HG02970 (cell line): ENCODE measurements around the gene NFIX.
A peak's percentile ranks its signal among the peaks of the same experiment; 100 is the strongest.

Experiments used
- ATAC-seq: cut with Tn5 transposase; IDR thresholded peaks from one replicate; pipeline ENCODE4 v1.9.1; 2021; ENCODE audit warnings: mild to moderate bottlenecking, moderate library complexity, moderate number of reproducible peaks; ENCODE audit not compliant: unreplicated experiment, low FRiP score

The NFIX gene

GRCh38 chr19:13053238-13053637, 58.0 kb downstream of the NFIX start:
- no peak for ATAC-seq

- no peak for ATAC-seq
Measured at GRCh38 chr19:13053761-13054625, 58.7 kb downstream of the NFIX start.

GRCh38 chr19:13054626-13055212, 59.4 kb downstream of the NFIX start:
- ATAC-seq: no peak

DNA sequence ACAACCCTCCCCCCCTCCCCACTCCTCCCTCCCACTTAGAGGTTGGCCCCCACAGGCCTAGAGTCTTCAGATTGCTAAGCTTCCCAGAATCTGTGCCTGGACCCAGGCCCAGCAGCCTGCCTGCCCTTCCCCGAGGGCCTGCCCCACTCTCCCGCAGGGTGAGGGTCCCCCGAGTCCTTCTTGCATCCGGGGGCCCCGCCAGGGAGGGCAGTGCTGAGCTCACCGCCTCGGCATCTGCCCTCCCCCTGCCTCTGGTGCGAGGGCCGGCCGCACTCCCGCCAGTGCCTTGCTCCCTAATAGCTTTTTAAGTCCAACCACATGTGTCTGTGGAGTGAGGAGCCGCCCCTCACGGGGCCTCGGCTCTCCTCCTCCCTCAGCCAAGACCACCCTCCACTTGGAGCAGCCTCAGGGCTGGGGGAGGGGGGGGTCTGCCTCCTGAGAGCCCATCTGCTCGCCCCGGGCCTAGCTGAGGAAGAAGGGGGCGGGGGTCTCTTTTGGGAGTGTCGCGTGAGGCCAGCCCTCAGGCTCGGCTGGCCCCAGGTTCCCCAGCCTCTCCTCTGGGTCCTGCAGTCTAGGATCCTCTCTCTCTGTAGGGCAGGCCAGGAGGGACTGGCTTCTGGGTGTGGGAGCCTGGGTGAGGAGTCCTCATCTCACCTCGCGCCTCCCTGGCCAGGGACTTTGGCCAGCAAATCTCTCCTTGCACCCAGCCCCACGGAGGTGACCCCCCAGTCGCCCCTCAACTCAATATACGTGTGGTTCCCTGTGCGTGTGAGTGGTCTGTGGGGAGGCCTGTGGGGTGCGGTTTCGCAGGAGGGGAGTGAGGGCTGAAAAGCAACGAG, 60.2 kb downstream of the NFIX start:
- no peak for ATAC-seq

DNA sequence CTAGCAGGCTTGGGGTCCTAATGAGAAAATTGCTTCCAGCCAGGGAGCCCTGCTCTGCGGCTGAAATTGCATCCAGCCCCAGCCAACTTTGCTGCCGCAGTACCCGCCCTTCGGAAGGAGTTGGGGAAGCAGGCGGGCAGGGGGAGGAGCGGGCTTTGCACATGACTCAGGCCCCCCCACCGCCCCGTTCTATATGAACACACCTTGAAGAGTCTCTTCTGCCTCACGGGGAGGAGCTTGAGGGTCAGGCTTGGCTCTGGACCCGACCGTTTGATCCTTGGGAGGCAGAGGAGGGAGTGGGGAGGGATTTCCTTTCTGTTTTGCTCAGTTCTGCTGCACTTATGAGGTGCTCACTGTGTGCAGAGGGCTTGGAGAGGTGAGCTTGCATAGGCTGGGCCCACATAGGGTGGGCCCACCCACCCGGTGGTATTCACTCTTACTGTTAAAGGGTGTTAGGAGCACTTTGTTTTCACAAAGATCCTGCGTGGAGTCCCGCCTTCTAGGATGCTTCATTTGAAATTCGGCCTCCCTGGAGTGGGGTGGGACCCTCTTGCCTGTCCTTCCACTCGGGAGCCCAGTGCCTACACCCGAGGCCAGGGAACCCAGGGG, 60.9 kb downstream of the NFIX start:
- no peak for ATAC-seq

DNA sequence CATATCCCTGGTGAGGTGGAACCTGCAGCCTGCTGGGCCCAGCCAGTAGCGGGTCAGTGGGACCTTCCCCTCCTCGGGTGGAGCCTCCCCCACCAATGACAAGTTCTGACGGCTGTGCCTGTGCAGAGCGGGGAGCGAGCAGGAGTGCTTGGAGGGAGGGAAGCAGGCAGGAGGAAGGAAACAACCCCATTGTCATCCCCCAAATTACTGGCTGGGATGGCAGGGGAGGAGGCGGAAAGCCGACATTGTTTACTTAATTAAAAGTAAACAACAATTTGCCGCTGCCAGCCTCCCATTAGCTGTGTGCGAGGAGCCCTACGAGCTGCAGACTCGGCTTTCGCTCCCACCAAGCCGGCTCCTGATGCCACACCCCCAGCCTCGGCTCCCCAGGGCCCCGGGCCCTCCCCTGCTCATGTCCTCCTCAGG, 61.9 kb downstream of the NFIX start:
- ATAC-seq: no peak

DNA sequence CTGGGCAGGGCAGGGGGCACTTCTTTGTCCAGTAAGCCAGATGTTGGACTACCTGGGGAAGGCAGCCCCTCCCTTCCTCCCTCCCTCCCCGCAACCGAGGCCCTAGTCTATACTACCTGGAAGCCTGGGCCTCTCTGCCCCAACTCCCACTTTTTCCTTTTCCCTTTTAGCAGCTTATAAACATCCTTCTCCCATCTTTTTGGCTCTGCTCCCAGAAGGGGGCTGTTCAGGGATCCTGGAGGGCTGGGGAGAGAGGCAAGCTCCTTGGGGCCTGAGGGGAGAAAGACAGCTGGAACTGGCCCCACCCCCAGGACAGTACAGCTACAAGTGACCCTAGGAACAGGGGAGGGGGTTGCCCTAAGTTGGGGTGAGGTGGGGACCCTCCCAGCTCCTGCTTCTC, 62.5 kb downstream of the NFIX start:
- ATAC-seq: no peak

- no peak for ATAC-seq
Measured at GRCh38 chr19:13058951-13059660, 63.8 kb downstream of the NFIX start.

DNA sequence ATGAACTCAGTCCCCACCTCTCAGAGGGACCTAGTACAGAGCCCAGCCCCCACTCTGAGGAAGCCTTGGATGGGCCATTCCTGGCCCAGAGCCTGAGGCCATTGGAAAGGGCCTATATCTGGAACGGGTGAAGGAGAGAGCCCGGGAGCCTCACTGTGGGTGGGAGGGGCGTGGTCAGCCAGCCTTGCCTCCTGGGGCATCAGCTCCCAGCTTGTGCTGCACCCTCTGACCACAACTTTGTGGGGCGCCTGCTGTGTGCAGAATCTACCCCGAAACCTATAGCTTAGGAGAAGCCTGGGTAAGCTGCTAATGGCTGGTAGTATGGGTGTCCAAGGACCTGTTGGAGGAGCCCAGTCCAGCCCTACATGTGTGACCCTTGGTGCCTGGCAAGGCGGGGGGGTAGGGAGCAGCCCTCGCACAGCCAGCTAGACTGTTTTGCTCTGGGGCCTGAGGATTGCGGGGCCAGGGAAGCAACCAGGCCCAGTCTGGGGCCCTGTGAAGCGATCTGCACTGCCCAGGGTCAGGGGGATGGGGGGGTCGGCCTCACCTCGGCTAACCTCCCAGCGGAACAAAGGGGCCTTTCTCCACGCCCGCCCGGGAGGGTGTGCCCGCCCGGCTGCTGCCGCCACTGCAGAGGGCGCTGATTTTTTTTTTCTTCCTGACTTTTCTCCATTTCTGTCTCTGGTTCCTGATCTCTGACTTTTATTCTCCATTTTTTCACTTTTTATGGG, 65.1 kb downstream of the NFIX start:
- no peak for ATAC-seq

DNA sequence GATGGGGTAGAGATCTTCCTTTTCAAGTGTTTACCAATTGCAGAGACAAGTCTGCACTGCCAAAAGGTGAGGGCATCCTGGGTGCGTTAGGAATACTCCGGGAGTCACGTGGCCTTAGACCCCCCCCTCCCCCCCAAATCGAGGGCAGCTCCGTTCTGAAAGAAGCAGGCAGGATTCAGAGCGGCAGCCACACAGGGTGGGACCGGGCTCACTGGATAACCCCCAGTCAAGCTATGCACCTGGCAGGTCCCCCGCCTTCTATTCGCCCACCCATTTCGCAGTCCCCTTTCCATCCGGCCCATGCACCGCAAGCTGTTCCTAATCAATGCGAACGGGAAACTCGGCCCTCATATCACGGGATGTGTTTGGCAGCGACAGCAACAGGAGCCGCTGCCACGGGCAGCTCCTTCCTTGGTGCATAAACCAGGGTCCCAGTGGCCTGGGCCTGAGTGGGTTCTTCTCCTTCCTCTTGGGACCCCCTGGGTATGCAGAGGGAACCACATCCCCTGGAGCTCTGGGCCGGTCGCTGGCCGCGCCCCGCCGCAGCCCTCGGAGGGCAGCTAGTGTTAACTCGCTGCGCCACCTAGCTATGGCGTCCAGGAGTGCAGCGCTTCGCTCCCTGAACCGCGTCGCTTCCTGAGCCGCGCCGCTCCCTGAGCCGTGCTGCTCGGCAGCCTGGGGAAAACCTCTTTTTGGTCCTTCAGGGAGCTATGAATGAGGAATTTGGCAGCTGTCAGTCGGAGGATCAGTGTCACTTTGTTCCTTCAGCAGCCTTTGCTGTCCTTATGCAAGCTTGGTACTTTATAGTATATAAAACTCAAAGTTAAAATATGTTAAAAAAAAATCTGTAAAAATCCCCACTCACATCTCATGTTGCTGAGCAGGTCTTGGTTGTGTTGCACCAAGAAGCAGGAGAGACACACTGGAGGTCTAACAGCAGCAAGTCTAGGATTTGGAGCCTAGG, 66.0 kb downstream of the NFIX start:
- peak; percentile 53 for ATAC-seq

GRCh38 chr19:13062317-13062716, 67.0 kb downstream of the NFIX start:
- no peak for ATAC-seq

DNA sequence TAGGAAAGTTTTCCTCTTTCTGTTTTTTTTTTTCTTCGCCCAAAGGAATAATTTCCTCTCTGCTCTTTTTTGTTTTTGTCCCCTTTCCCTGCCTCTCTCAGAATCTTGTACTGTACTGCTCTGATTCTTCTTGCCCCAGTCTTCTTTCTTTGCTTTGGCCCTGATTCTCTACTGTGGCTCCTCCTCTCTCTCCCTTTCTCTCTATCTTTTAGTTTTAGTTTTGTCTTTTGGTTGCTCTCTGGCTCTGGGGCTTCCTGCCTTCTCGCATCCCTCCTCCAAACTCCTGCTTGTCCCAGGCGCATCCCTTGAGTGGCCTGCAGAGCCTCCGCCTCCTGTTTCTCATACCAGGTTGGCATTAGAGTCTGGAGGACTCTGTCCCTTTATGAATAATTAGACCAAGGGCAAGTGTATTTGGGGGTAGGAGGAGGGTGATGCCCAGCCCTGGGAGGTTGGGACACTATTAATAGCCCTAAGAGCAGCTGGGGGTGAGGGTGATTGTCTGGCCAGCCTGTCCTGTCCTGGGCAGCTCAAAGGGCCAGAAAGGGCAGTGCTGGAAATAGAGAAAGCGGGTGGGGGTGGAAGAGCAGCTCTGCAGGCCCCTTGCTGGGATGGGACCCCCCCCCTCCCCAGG, 68.3 kb downstream of the NFIX start:
- ATAC-seq: no peak

- ATAC-seq: no peak
Measured at GRCh38 chr19:13064092-13064489, 68.8 kb downstream of the NFIX start.

DNA sequence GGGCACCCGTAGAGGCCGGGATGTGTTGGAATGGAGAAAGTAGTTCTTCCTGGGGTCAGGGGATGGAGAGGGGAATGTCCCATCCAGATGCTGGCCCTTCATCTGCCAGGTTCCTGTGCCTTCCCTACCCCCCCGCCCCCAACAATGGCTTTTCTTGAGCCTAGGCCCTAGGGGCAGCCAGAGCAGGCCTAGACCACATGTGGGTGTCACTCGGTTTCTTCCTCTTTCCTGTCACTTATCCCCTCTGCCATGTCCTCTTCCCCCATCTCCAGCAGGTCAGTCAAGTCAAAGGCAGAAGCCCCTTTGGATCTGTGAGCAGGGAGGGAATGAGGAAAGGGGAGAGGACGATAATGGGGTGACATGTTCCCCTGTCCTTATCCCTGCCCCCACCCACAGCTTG, 71.0 kb downstream of the NFIX start:
- ATAC-seq: no peak

GRCh38 chr19:13066933-13067807, 71.9 kb downstream of the NFIX start:
- ATAC-seq: no peak

GRCh38 chr19:13068085-13068846, 73.0 kb downstream of the NFIX start:
- no peak for ATAC-seq
